BLaER1 (cell line): Measurements from ENCODE around the gene BIRC2.

ENCODE experiments used
- H3K27ac ChIP-seq: shearing (Covaris generic); formaldehyde crosslinking; 2 replicates; pipeline ENCODE4 v1.8.1; 2022
- H3K27me3 ChIP-seq: shearing (Covaris generic); formaldehyde crosslinking; 2 replicates; pipeline ENCODE4 v1.8.1; 2022
- H3K36me3 ChIP-seq: shearing (Covaris generic); formaldehyde crosslinking; 2 replicates; pipeline ENCODE4 v1.8.1; 2022
- H3K4me1 ChIP-seq: shearing (Covaris generic); formaldehyde crosslinking; 2 replicates; pipeline ENCODE4 v1.8.1; 2022
- H3K4me2 ChIP-seq: shearing (Covaris generic); formaldehyde crosslinking; 2 replicates; pipeline ENCODE4 v1.8.1; 2022
- H3K4me3 ChIP-seq: shearing (Covaris generic); formaldehyde crosslinking; 2 replicates; pipeline ENCODE4 v1.8.1; 2022
- H3K9ac ChIP-seq: shearing (Covaris generic); formaldehyde crosslinking; 2 replicates; pipeline ENCODE4 v1.8.1; 2022
- H3K9me3 ChIP-seq: shearing (Covaris generic); formaldehyde crosslinking; 2 replicates; pipeline ENCODE4 v1.8.1; 2022
- H4K20me1 ChIP-seq: shearing (Covaris generic); formaldehyde crosslinking; 2 replicates; pipeline ENCODE4 v1.8.1; 2022
- Cebpa-rat ChIP-seq: shearing (Covaris generic); IDR thresholded peaks from 2 replicates; pipeline ENCODE4 v1.8.1; 2022

The BIRC2 gene

GRCh38 chr11:102386136-102386734 lies 39.2 kb downstream of the BIRC2 start:
- Histone ChIP-seq H3K4me2 (peak overlapping the region; percentile 46), H3K9me3 (peaks cover 8% of the 10 kb centered on the region), H3K9ac (no peak overlapping the region), H4K20me1 (no peaks in the 10 kb centered on the region), H3K27ac (no peak overlapping the region), H3K4me3 (no peak overlapping the region), H3K4me1 (peaks cover 23% of the 10 kb centered on the region), H3K27me3 (no peaks in the 10 kb centered on the region), H3K36me3 (peaks cover 45% of the 10 kb centered on the region)
- no peak for TF ChIP-seq Cebpa-rat

- TF ChIP-seq Cebpa-rat, result no peak
- Histone ChIP-seq H3K9me3 (peaks cover 8% of the 10 kb centered on the region), H3K36me3 (peaks cover 45% of the 10 kb centered on the region), H3K27me3 (no peaks in the 10 kb centered on the region), H3K4me1 (peaks cover 23% of the 10 kb centered on the region), H3K4me2 (peak overlapping the region; percentile 46), H4K20me1 (no peaks in the 10 kb centered on the region), H3K4me3 (no peak overlapping the region), H3K27ac (no peak overlapping the region), H3K9ac (no peak overlapping the region)
Measured at GRCh38 chr11:102387043-102387781, 40.2 kb downstream of the BIRC2 start.

GRCh38 chr11:102389253-102389652 lies 42.2 kb downstream of the BIRC2 start:
- Histone ChIP-seq H3K9me3 (peaks cover 8% of the 10 kb centered on the region), H4K20me1 (peaks cover 14% of the 10 kb centered on the region; the same call in 1 of the 2 replicates), H3K9ac (no peak overlapping the region), H3K4me3 (no peak overlapping the region), H3K4me2 (no peak overlapping the region), H3K4me1 (peaks cover 23% of the 10 kb centered on the region), H3K27me3 (no peaks in the 10 kb centered on the region), H3K36me3 (peaks cover 55% of the 10 kb centered on the region), H3K27ac (no peak overlapping the region)
- TF ChIP-seq Cebpa-rat, result no peak

- Histone ChIP-seq H3K4me2 (no peak overlapping the region), H3K27me3 (no peaks in the 10 kb centered on the region), H3K4me1 (peaks cover 13% of the 10 kb centered on the region), H3K27ac (no peak overlapping the region), H3K4me3 (no peak overlapping the region), H3K36me3 (peaks cover 66% of the 10 kb centered on the region), H4K20me1 (peaks cover 18% of the 10 kb centered on the region; the same call in 1 of the 2 replicates), H3K9ac (no peak overlapping the region), H3K9me3 (peaks cover 8% of the 10 kb centered on the region)
- no peak for TF ChIP-seq Cebpa-rat
Measured at GRCh38 chr11:102390667-102391465, 43.9 kb downstream of the BIRC2 start.

- no peak overlapping the region for H3K4me3 ChIP-seq
- no peak for TF ChIP-seq Cebpa-rat
- H3K27ac ChIP-seq, result no peak overlapping the region
- peaks cover 5% of the 10 kb centered on the region for H3K4me1 ChIP-seq
- H3K9me3 ChIP-seq, result peaks cover 8% of the 10 kb centered on the region
- peaks cover 20% of the 10 kb centered on the region; the same call in 1 of the 2 replicates for H4K20me1 ChIP-seq
- H3K9ac ChIP-seq, result no peak overlapping the region
- peaks cover 71% of the 10 kb centered on the region for H3K36me3 ChIP-seq
- H3K27me3 ChIP-seq, result no peaks in the 10 kb centered on the region
- H3K4me2 ChIP-seq, result no peak overlapping the region
Measured at GRCh38 chr11:102391549-102392237, 44.7 kb downstream of the BIRC2 start.

- Histone ChIP-seq H4K20me1 (peaks cover 20% of the 10 kb centered on the region; the same call in 1 of the 2 replicates), H3K4me3 (no peak overlapping the region), H3K27me3 (no peaks in the 10 kb centered on the region), H3K4me1 (no peaks in the 10 kb centered on the region), H3K4me2 (no peak overlapping the region), H3K9ac (no peak overlapping the region), H3K27ac (no peak overlapping the region), H3K9me3 (no peaks in the 10 kb centered on the region), H3K36me3 (peaks cover 76% of the 10 kb centered on the region)
- TF ChIP-seq Cebpa-rat, result no peak
Measured at GRCh38 chr11:102393272-102393730, 46.3 kb downstream of the BIRC2 start.

GRCh38 chr11:102395720-102396393 lies 48.8 kb downstream of the BIRC2 start:
- no peak overlapping the region for H3K9ac ChIP-seq
- no peak overlapping the region for H3K4me2 ChIP-seq
- no peak overlapping the region for H3K27ac ChIP-seq
- H3K36me3 ChIP-seq, result peaks cover 85% of the 10 kb centered on the region
- peaks cover 25% of the 10 kb centered on the region; the same call in 1 of the 2 replicates for H4K20me1 ChIP-seq
- no peaks in the 10 kb centered on the region for H3K4me1 ChIP-seq
- TF ChIP-seq Cebpa-rat, result no peak
- no peaks in the 10 kb centered on the region for H3K9me3 ChIP-seq
- no peak overlapping the region for H3K4me3 ChIP-seq
- H3K27me3 ChIP-seq, result no peaks in the 10 kb centered on the region

- no peak overlapping the region for H3K27ac ChIP-seq
- no peaks in the 10 kb centered on the region for H3K27me3 ChIP-seq
- H3K9me3 ChIP-seq, result no peaks in the 10 kb centered on the region
- peaks cover 87% of the 10 kb centered on the region for H3K36me3 ChIP-seq
- no peak overlapping the region for H3K4me3 ChIP-seq
- H3K9ac ChIP-seq, result no peak overlapping the region
- H3K4me2 ChIP-seq, result no peak overlapping the region
- no peaks in the 10 kb centered on the region for H3K4me1 ChIP-seq
- TF ChIP-seq Cebpa-rat, result no peak
- H4K20me1 ChIP-seq, result peaks cover 32% of the 10 kb centered on the region
Measured at GRCh38 chr11:102396708-102397563, 49.9 kb downstream of the BIRC2 start.
